Peyer's patch (tissue), 4 donors: Measurements from ENCODE around the gene TMEM239.

Experiments used
- POLR2A ChIP-seq, 2 donors: fragments of 450-650 bp; IDR thresholded peaks; one replicate each; pipeline ENCODE4 v1.5.1; 2017; ENCODE audit warnings: antibody characterized with exemption in 2 of 2, mild to moderate bottlenecking in 2 of 2, moderate library complexity in 2 of 2
- TF ChIP-seq, protein P1 (sequence below), 6 experiments: fragments of 450-650 bp in 4 of 6; fragments of 200-600 bp in 2 of 6; sonication (generic) in 1 of 6; IDR thresholded peaks; one replicate each; pipeline ENCODE4 v1.5.1; 2017 to 2019; ENCODE audit warnings: antibody characterized with exemption in 6 of 6, mild to moderate bottlenecking in 3 of 6, moderate library complexity in 1 of 6

- TF ChIP-seq, protein P1, sequence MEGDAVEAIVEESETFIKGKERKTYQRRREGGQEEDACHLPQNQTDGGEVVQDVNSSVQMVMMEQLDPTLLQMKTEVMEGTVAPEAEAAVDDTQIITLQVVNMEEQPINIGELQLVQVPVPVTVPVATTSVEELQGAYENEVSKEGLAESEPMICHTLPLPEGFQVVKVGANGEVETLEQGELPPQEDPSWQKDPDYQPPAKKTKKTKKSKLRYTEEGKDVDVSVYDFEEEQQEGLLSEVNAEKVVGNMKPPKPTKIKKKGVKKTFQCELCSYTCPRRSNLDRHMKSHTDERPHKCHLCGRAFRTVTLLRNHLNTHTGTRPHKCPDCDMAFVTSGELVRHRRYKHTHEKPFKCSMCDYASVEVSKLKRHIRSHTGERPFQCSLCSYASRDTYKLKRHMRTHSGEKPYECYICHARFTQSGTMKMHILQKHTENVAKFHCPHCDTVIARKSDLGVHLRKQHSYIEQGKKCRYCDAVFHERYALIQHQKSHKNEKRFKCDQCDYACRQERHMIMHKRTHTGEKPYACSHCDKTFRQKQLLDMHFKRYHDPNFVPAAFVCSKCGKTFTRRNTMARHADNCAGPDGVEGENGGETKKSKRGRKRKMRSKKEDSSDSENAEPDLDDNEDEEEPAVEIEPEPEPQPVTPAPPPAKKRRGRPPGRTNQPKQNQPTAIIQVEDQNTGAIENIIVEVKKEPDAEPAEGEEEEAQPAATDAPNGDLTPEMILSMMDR (IDR thresholded peaks at IDR 0.05): no peak
- no peak for TF ChIP-seq POLR2A (IDR thresholded peaks at IDR 0.05)
Measured at GRCh38 chr20:2780948-2781347, 35.2 kb upstream of the TMEM239 start.
